ENCODE measurements around the gene STK25.
"Not testable (repeated sequence)": the region's sequence is repeated elsewhere in the genome, so short reads cannot be mapped to it uniquely, and the experiment has no call there.

STK25 gene

DNA sequence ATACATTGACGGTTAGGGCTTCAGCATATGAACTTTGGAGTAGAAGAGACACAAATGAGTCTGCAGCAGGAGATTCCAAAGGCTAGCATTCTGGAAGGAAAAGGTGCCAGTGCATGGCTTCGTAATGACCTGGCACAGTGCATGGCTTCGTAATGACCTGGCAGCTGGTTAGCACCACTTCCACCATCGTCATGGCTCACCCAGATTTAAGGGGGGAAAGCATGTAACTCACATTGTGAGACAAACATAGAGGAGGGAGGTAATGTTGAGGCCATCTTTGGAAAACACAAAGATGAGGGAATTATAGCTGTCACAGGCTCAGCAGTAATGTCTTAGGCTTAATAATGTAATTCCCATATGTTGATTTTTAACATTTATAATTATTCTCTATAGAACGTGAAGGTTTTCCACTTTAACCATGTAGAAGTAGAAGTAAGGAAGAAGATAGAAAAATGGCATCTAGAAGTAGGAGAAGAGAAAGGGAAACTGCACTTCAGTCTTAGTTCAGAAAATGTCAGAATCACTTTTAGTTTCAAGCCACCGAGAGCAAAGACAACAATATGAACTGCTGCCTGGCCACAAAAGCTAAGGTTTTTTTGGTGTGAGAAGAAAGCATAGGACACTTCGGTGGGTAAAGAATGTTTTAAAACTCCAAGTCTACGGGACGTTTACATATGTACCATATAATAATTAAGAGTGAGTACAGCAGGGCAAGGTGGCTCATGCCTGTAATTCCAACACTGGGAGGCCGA lies 6.8 kb upstream of the STK25 start:
- ATAC-seq (replicated peaks; ENCODE audit: extremely low read depth, poor library complexity, severe bottlenecking) (no peak), DNase-seq (ENCODE audit: low spot score in 2 of 2) (no peak)
- Mint-ChIP-seq H3K9me3 (peaks cover 7% of the 10 kb centered on the region), H3K27ac (ENCODE audit: low read depth) (no peak overlapping the region), H3K36me3 (ENCODE audit: insufficient read depth) (peaks cover 4% of the 10 kb centered on the region), H3K4me1 (no peaks in the 10 kb centered on the region), H3K4me3 (no peak overlapping the region), H3K27me3 (no peaks in the 10 kb centered on the region)

GRCh38 chr2:241514553-241514952 lies 6.2 kb upstream of the STK25 start:
- Mint-ChIP-seq H3K27me3 (no peaks in the 10 kb centered on the region), H3K9me3 (peaks cover 7% of the 10 kb centered on the region), H3K4me3 (no peak overlapping the region), H3K36me3 (ENCODE audit: insufficient read depth) (peaks cover 4% of the 10 kb centered on the region), H3K4me1 (peaks cover 3% of the 10 kb centered on the region), H3K27ac (ENCODE audit: low read depth) (no peak overlapping the region)
- no peak for DNase-seq (ENCODE audit: low spot score in 2 of 2)
- no peak for ATAC-seq (replicated peaks; ENCODE audit: extremely low read depth, poor library complexity, severe bottlenecking)

DNA sequence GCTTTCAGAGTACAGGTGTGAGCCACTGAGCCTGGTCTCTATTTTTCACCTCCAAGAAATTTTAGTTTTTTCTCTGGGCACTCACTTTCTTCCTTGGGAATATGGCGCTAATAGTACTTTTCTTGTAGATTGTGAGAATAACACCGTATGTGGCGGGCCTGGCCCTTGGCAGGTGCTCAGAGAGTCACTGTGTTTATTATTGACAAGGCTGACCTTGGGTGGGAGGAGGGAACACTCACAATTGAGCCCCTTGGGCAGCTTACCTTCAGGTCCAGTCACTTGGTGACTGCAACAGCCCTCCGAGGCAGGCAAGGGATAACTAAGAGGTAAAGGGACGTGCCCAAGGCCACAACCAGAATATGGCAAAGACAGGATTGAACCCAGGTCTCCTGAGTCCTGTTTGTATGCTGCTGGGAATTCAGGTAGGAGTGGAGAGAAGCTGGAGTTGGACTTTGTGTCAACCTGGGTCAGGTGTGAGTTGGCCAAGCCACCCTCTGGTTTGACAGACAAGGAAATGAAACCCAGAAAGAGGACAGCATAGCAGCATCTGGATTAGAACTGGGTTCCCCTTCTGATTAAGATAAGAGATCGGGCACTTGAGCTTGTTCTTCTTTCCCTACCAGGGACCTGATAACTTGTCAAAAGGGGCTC lies 2.8 kb upstream of the STK25 start:
- no peak for ATAC-seq (replicated peaks; ENCODE audit: extremely low read depth, poor library complexity, severe bottlenecking)

GRCh38 chr2:241509155-241509784 lies 886 bp upstream of the STK25 start:
- peak overlapping the region; percentile 81 for H3K27ac Mint-ChIP-seq (ENCODE audit: low read depth)
- H3K4me1 Mint-ChIP-seq = peaks cover 29% of the 10 kb centered on the region
- H3K27me3 Mint-ChIP-seq = no peaks in the 10 kb centered on the region
- peaks cover 1% of the 10 kb centered on the region for H3K36me3 Mint-ChIP-seq (ENCODE audit: insufficient read depth)
- DNase-seq (ENCODE audit: low spot score in 2 of 2) (no peak), ATAC-seq (replicated peaks; ENCODE audit: extremely low read depth, poor library complexity, severe bottlenecking) (no peak)
- H3K9me3 Mint-ChIP-seq = no peaks in the 10 kb centered on the region
- H3K4me3 Mint-ChIP-seq = peak overlapping the region; percentile 79

More for the DNA sequence above, 2.8 kb upstream of the STK25 start:
- H3K4me1 Mint-ChIP-seq = peaks cover 20% of the 10 kb centered on the region
- peaks cover 4% of the 10 kb centered on the region for H3K36me3 Mint-ChIP-seq (ENCODE audit: insufficient read depth)
- H3K27ac Mint-ChIP-seq (ENCODE audit: low read depth) = no peak overlapping the region
- DNase-seq (ENCODE audit: low spot score in 2 of 2) = no peak
- no peaks in the 10 kb centered on the region for H3K9me3 Mint-ChIP-seq
- no peaks in the 10 kb centered on the region for H3K27me3 Mint-ChIP-seq
- H3K4me3 Mint-ChIP-seq = no peak overlapping the region

DNA sequence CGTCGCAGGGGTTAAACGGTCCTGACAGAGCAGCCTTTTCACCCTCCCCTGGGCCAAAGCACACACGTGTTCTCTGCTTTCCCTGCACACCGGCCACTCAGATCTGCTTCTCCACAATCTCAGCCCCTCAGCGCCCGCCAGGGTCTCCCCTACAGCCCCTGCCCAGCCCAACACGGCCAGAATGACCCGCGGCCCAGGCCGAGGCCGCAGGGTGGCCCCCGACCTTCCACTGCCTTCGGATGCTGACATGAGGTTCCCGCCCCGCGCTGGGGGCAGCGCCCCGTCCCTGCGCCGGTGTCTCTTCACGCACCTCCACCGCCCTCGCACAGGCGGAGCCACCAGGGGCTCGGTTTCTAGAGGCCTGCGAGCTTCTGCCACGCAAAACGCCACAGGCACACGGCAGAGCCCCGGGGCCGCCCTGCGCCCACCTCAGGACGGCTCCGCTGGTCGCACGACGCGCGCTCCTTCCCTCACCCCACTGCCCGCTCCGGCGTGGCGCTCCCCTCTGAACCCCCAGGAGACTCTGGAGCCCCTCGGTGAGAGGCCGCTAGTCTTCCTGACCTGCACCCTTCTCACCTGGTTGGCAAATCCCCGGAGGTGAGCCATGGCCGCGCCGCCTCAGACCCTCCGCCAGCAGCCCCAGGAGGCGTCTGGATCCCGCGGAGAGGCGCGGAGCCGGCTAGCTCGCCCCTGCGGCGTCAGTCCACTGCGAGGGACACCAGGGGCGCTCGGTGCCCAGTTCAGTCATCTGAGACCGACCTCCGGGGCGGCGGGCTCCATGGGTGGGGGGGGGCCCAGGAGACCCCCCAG lies 749 bp downstream of the STK25 start:
- Mint-ChIP-seq H3K9me3 (no peaks in the 10 kb centered on the region), H3K4me3 (peak overlapping the region; percentile 79), H3K27me3 (no peaks in the 10 kb centered on the region), H3K4me1 (peaks cover 29% of the 10 kb centered on the region), H3K36me3 (ENCODE audit: insufficient read depth) (peaks cover 1% of the 10 kb centered on the region), H3K27ac (ENCODE audit: low read depth) (no peak overlapping the region)
- no peak for DNase-seq (ENCODE audit: low spot score in 2 of 2)
- peak; percentile 19 for ATAC-seq (replicated peaks; ENCODE audit: extremely low read depth, poor library complexity, severe bottlenecking)

- DNase-seq (ENCODE audit: low spot score in 2 of 2) = no peak
- Mint-ChIP-seq H3K36me3 (ENCODE audit: insufficient read depth) (peaks cover 3% of the 10 kb centered on the region), H3K4me3 (peak overlapping the region; percentile 79), H3K27ac (ENCODE audit: low read depth) (no peak overlapping the region), H3K9me3 (no peaks in the 10 kb centered on the region), H3K4me1 (peaks cover 29% of the 10 kb centered on the region), H3K27me3 (no peaks in the 10 kb centered on the region)
- ATAC-seq (replicated peaks; ENCODE audit: extremely low read depth, poor library complexity, severe bottlenecking) = no peak
Measured at GRCh38 chr2:241506793-241507429, 1.5 kb downstream of the STK25 start.

GRCh38 chr2:241506317-241506716 lies 2.1 kb downstream of the STK25 start:
- H3K4me1 Mint-ChIP-seq = peaks cover 29% of the 10 kb centered on the region
- not testable (repeated sequence) for H3K27ac Mint-ChIP-seq (ENCODE audit: low read depth); H3K4me3 Mint-ChIP-seq; H3K9me3 Mint-ChIP-seq; H3K36me3 Mint-ChIP-seq (ENCODE audit: insufficient read depth); ATAC-seq (replicated peaks; ENCODE audit: extremely low read depth, poor library complexity, severe bottlenecking); DNase-seq (ENCODE audit: low spot score in 2 of 2); H3K27me3 Mint-ChIP-seq

GRCh38 chr2:241505781-241506201 lies 2.6 kb downstream of the STK25 start:
- H3K9me3 Mint-ChIP-seq = no peaks in the 10 kb centered on the region
- no peak overlapping the region for H3K4me3 Mint-ChIP-seq
- no peak overlapping the region for H3K27ac Mint-ChIP-seq (ENCODE audit: low read depth)
- no peak for ATAC-seq (replicated peaks; ENCODE audit: extremely low read depth, poor library complexity, severe bottlenecking)
- no peak for DNase-seq (ENCODE audit: low spot score in 2 of 2)
- H3K4me1 Mint-ChIP-seq = peaks cover 29% of the 10 kb centered on the region
- H3K27me3 Mint-ChIP-seq = no peaks in the 10 kb centered on the region
- peaks cover 3% of the 10 kb centered on the region for H3K36me3 Mint-ChIP-seq (ENCODE audit: insufficient read depth)

DNA sequence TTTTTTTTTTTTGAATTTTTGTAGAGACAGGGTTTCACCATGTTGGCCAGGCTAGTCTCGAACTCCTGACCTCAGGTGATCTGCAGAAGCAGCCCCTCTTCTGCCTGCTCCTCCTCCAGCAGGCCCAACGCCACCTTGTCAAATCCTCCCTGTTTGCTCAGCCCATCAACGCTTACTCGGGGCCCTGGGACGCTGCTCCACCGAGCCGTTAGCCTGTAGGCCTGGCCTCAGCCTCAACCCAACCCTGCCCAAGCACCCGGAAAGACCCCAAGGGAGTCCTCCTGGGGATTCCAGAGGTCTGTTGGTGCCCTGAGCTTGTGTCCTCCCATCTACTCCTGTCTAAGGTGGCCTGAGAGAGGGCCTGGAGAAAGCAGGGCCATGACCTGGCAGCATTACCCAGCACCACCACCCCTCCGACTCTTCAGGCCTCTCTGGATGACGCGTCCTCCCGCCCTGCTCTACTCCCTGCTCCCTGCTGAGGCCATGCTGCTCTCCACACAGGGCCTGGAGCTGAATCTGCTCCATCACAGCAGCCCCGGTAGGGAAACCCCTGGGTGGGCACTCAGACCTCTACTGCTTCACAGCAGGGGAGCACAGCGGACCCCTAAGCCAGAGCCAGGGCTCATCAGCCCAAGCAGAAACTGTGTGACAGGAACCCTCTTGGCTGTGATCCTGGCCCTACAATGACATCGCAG lies 3.2 kb downstream of the STK25 start:
- Mint-ChIP-seq H3K9me3 (no peaks in the 10 kb centered on the region), H3K36me3 (ENCODE audit: insufficient read depth) (peaks cover 3% of the 10 kb centered on the region), H3K4me1 (peaks cover 29% of the 10 kb centered on the region)

GRCh38 chr2:241503776-241504392 lies 4.5 kb downstream of the STK25 start:
- Mint-ChIP-seq H3K36me3 (ENCODE audit: insufficient read depth) (peaks cover 5% of the 10 kb centered on the region), H3K27me3 (no peaks in the 10 kb centered on the region), H3K9me3 (no peaks in the 10 kb centered on the region), H3K4me3 (no peak overlapping the region), H3K4me1 (peaks cover 21% of the 10 kb centered on the region), H3K27ac (ENCODE audit: low read depth) (no peak overlapping the region)
- ATAC-seq (replicated peaks; ENCODE audit: extremely low read depth, poor library complexity, severe bottlenecking) = no peak
- no peak for DNase-seq (ENCODE audit: low spot score in 2 of 2)

More for the DNA sequence above, 3.2 kb downstream of the STK25 start:
- DNase-seq (ENCODE audit: low spot score in 2 of 2) (no peak), ATAC-seq (replicated peaks; ENCODE audit: extremely low read depth, poor library complexity, severe bottlenecking) (no peak)
- Mint-ChIP-seq H3K27ac (ENCODE audit: low read depth) (no peak overlapping the region), H3K4me3 (no peak overlapping the region), H3K27me3 (no peaks in the 10 kb centered on the region)

DNA sequence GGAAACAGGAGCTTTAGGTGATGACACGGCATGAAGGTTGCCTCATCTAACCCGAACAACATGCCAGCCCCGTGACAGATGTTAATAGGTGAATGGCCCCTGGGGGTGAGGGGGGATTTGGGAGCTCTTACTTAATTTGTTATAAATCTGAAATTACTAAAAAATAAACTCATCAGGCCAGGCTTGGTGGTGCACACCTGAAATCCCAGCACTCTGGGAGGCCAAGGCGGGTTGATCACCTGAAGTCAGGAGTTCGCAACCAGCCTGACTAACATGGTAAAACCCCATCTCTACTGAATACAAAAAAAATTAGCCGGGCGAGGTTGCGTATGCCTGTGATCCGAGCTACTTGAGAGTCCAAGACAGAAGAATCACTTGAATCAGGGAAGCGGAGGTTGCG lies 6.1 kb downstream of the STK25 start:
- ATAC-seq (replicated peaks; ENCODE audit: extremely low read depth, poor library complexity, severe bottlenecking) = no peak
- Mint-ChIP-seq H3K36me3 (ENCODE audit: insufficient read depth) (peaks cover 5% of the 10 kb centered on the region), H3K9me3 (no peaks in the 10 kb centered on the region), H3K27me3 (no peaks in the 10 kb centered on the region), H3K4me1 (peaks cover 15% of the 10 kb centered on the region), H3K4me3 (no peak overlapping the region), H3K27ac (ENCODE audit: low read depth) (no peak overlapping the region)
- no peak for DNase-seq (ENCODE audit: low spot score in 2 of 2)

Data from central memory CD8-positive, alpha-beta T cell (primary cell).